H9 (cell line): Measurements from ENCODE around the gene DMXL1. TPM values are rescaled to one million over a fixed set of nuclear protein-coding genes. Genes with fewer than 3 reads are reported as not detected.

Experiments used
- DNase-seq: peaks from one replicate; pipeline ENCODE4 v3.0.0-alpha.2; 2017
- H2AFZ ChIP-seq: one replicate; pipeline ENCODE4 v1.6.1; 2013; ENCODE audit warnings: mild to moderate bottlenecking, low read length, control low read depth, moderate library complexity
- H2AK5ac ChIP-seq: 2 replicates; pipeline ENCODE4 v1.6.1; 2013; ENCODE audit warnings: low read length, control low read depth, mixed read lengths; ENCODE audit not compliant: insufficient read length
- H2BK120ac ChIP-seq: one replicate; pipeline ENCODE4 v1.6.1; 2013; ENCODE audit warnings: low read depth, mild to moderate bottlenecking, low read length, control low read depth, inconsistent platforms; ENCODE audit not compliant: poor library complexity, severe bottlenecking
- H2BK12ac ChIP-seq: 2 replicates; pipeline ENCODE4 v1.6.1; 2013; ENCODE audit warnings: low read length, control low read depth, mixed read lengths, low read depth; ENCODE audit not compliant: insufficient read length
- H2BK15ac ChIP-seq: 2 replicates; pipeline ENCODE4 v1.6.1; 2013; ENCODE audit warnings: low read depth, low read length, control low read depth
- H2BK20ac ChIP-seq: one replicate; pipeline ENCODE4 v1.6.1; 2013; ENCODE audit warnings: low read depth, mild to moderate bottlenecking, low read length, control low read depth, inconsistent platforms; ENCODE audit not compliant: poor library complexity, severe bottlenecking
- H2BK5ac ChIP-seq: 2 replicates; pipeline ENCODE4 v1.6.1; 2013; ENCODE audit warnings: low read length, control low read depth, mixed read lengths; ENCODE audit not compliant: insufficient read length
- H3K14ac ChIP-seq: 2 replicates; pipeline ENCODE4 v1.6.1; 2013; ENCODE audit warnings: low read length, control low read depth; ENCODE audit not compliant: insufficient read depth
- H3K18ac ChIP-seq: 2 replicates; pipeline ENCODE4 v1.6.1; 2013; ENCODE audit warnings: low read depth, mild to moderate bottlenecking, mixed read lengths, low read length, control low read depth; ENCODE audit not compliant: insufficient read length
- H3K23ac ChIP-seq: 2 replicates; pipeline ENCODE4 v1.6.1; 2013; ENCODE audit warnings: low read length, control low read depth, mixed read lengths, low read depth; ENCODE audit not compliant: insufficient read length
- H3K23me2 ChIP-seq: 2 replicates; pipeline ENCODE4 v1.6.1; 2013; ENCODE audit warnings: low read depth, mild to moderate bottlenecking, mixed read lengths, low read length, control low read depth; ENCODE audit not compliant: insufficient read length, poor library complexity, severe bottlenecking
- H3K27ac ChIP-seq: 2 replicates; pipeline ENCODE4 v1.5.1; 2013; ENCODE audit warnings: low read length, control low read depth, mixed read lengths, low read depth; ENCODE audit not compliant: insufficient read length
- H3K27me3 ChIP-seq: 2 replicates; pipeline ENCODE4 v1.6.1; 2013; ENCODE audit warnings: low read length, control low read depth, inconsistent platforms; ENCODE audit not compliant: insufficient read depth
- H3K4ac ChIP-seq: 2 replicates; pipeline ENCODE4 v1.6.1; 2013; ENCODE audit warnings: low read depth, mild to moderate bottlenecking, control low read depth, inconsistent platforms, low read length, moderate library complexity
- H3K4me1 ChIP-seq: 2 replicates; pipeline ENCODE4 v1.6.1; 2013; ENCODE audit warnings: low read length, control low read depth, inconsistent platforms; ENCODE audit not compliant: insufficient read depth
- H3K4me2 ChIP-seq: 2 replicates; pipeline ENCODE4 v1.6.1; 2013; ENCODE audit warnings: low read length, control low read depth, mixed read lengths; ENCODE audit not compliant: insufficient read length, insufficient read depth
- H3K56ac ChIP-seq: 2 replicates; pipeline ENCODE4 v1.6.1; 2013; ENCODE audit warnings: low read depth, mild to moderate bottlenecking, mixed read lengths, low read length, control low read depth; ENCODE audit not compliant: insufficient read length
- H3K79me1 ChIP-seq: 2 replicates; pipeline ENCODE4 v1.6.1; 2013; ENCODE audit warnings: low read depth, mild to moderate bottlenecking, moderate library complexity, low read length, control low read depth, inconsistent platforms; ENCODE audit not compliant: insufficient read depth, poor library complexity, severe bottlenecking
- H3K79me2 ChIP-seq: 2 replicates; pipeline ENCODE4 v1.6.1; 2013; ENCODE audit warnings: low read length, control low read depth, inconsistent platforms; ENCODE audit not compliant: insufficient read depth
- H3K9ac ChIP-seq: 2 replicates; pipeline ENCODE4 v1.6.1; 2013; ENCODE audit warnings: low read length, control low read depth, mixed read lengths; ENCODE audit not compliant: insufficient read length; ENCODE audit errors: extremely low read depth
- H3K9me3 ChIP-seq: one replicate; pipeline ENCODE4 v1.6.1; 2013; ENCODE audit warnings: low read depth, low read length, inconsistent platforms; ENCODE audit not compliant: control insufficient read depth
- H3T11ph ChIP-seq: one replicate; pipeline ENCODE4 v1.6.1; 2013; ENCODE audit warnings: mild to moderate bottlenecking, low read length, control low read depth, inconsistent platforms
- H4K20me1 ChIP-seq: one replicate; pipeline ENCODE4 v1.6.1; 2013; ENCODE audit not compliant: control insufficient read depth, insufficient read length, insufficient read depth
- H4K5ac ChIP-seq: 2 replicates; pipeline ENCODE4 v1.6.1; 2013; ENCODE audit warnings: low read depth, mild to moderate bottlenecking, mixed read lengths, low read length, control low read depth; ENCODE audit not compliant: insufficient read length
- H4K8ac ChIP-seq: replicated peaks from 2 replicates; pipeline ENCODE4 v1.6.1; 2013; ENCODE audit warnings: low read length, control low read depth, mixed read lengths, low read depth; ENCODE audit not compliant: insufficient read length
- H4K91ac ChIP-seq: 2 replicates; pipeline ENCODE4 v1.6.1; 2013; ENCODE audit warnings: low read depth, mild to moderate bottlenecking, moderate library complexity, mixed read lengths, low read length, control low read depth; ENCODE audit not compliant: insufficient read length
- H3K27ac Mint-ChIP-seq, 3 experiments: 2 replicates in 2 of 3; 3 replicates in 1 of 3; pipeline ENCODE4 v1.8.0; 2020 to 2021; ENCODE audit warnings: mixed read lengths in 3 of 3, mild to moderate bottlenecking in 1 of 3, moderate library complexity in 1 of 3
- H3K27me3 Mint-ChIP-seq: 2 replicates; pipeline ENCODE4 v1.8.0; 2021; ENCODE audit warnings: low read depth, mild to moderate bottlenecking, moderate library complexity, mixed read lengths
- H3K36me3 Mint-ChIP-seq, 3 experiments: 2 replicates in 2 of 3; 3 replicates in 1 of 3; pipeline ENCODE4 v1.8.0; 2020 to 2021; ENCODE audit warnings: low read depth in 3 of 3, mixed read lengths in 3 of 3; ENCODE audit not compliant: insufficient read depth in 1 of 3
- H3K4me1 Mint-ChIP-seq, 2 experiments: 2 replicates each; pipeline ENCODE4 v1.8.0; 2020; ENCODE audit warnings: mixed read lengths in 2 of 2
- H3K4me3 Mint-ChIP-seq, 2 experiments: 2 replicates in 1 of 2; 3 replicates in 1 of 2; pipeline ENCODE4 v1.8.0; 2020 to 2021; ENCODE audit warnings: mild to moderate bottlenecking in 2 of 2, mixed read lengths in 2 of 2, moderate library complexity in 1 of 2
- H3K9me3 Mint-ChIP-seq, 2 experiments: 2 replicates in 1 of 2; 3 replicates in 1 of 2; pipeline ENCODE4 v1.8.0; 2020; ENCODE audit warnings: mild to moderate bottlenecking in 2 of 2, mixed read lengths in 2 of 2, moderate library complexity in 1 of 2
- WGBS: extraction: QIAGEN DNeasy Blood & Tissue Kit; methylation state at CpG from one replicate; pipeline ENCODE4 v1.1.7; 2013; ENCODE audit warnings: missing lambda C conversion rate, low lambda C conversion rate, mixed read lengths; ENCODE audit not compliant: insufficient read length; ENCODE audit errors: extremely low coverage; 5-methylcytosine and 5-hydroxymethylcytosine counted together
- total RNA-seq: library from RNA; stranded (reverse); gene quantifications from 2 replicates; pipeline ENCODE4 v1.2.1, GENCODE V29; 2021
- TF ChIP-seq, protein P1 (sequence below): fragments of 200-600 bp; sonication (generic); conservative IDR thresholded peaks from 3 replicates; pipeline ENCODE4 v1.8.0; 2021; ENCODE audit warnings: antibody characterized with exemption, mild to moderate bottlenecking

Gene DMXL1
- total RNA-seq, 1 experiment from 2014 or later: 63.5 TPM

DNA sequence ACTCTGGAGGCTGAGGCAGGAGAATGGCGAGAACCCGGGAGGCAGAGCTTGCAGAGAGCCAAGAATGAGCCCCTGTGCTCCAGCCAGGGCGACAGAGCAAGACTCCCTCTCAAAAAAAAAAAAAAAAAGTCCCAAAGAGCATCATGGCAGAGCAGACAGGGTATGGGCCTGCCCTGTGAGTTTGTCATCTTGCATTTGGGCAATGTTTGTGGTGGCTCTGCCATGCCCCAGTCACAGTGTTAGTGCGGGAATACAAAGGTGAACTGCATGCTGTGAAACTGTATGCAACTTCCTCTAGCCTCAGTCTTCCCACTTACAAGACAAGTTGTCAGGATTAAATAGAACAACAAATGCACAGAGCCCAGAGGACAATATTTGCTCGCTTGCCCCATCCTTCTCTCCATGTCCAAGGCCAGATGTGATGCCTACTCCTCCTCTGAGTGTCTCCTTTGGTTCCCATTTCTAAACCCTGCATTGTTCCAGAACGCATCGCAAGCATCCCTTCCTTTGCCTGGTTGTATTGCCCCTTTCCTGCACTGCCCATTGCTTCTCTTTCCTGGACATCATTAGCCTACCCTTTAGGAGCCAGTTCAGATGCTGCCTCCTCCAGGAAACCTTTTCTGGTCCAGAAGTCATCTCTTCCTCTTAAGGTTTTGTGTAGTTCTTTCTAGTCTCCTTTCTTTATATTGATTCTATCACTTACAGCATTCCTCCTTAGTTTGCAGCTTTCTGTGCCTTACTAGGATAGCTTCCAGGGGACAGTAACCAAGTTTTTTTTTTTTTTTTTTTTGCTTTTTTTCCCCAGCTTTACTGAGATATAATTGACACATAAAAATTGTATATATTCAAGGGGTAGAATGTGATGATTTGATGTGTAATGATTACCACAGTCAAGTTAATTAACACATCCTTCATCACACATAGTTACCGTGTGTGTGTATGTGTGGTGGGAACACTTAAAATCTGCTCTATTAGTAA is 215.9 kb downstream of the DMXL1 start:
- no peaks in the 10 kb centered on the region; a peak in 1 of 7 replicates for H3K36me3 Mint-ChIP-seq
- no peaks in the 10 kb centered on the region for H3K27me3 Mint-ChIP-seq
- no peaks in the 10 kb centered on the region for H3K9me3 Mint-ChIP-seq
- H2BK20ac ChIP-seq: no peak overlapping the region
- TF ChIP-seq, protein P1, sequence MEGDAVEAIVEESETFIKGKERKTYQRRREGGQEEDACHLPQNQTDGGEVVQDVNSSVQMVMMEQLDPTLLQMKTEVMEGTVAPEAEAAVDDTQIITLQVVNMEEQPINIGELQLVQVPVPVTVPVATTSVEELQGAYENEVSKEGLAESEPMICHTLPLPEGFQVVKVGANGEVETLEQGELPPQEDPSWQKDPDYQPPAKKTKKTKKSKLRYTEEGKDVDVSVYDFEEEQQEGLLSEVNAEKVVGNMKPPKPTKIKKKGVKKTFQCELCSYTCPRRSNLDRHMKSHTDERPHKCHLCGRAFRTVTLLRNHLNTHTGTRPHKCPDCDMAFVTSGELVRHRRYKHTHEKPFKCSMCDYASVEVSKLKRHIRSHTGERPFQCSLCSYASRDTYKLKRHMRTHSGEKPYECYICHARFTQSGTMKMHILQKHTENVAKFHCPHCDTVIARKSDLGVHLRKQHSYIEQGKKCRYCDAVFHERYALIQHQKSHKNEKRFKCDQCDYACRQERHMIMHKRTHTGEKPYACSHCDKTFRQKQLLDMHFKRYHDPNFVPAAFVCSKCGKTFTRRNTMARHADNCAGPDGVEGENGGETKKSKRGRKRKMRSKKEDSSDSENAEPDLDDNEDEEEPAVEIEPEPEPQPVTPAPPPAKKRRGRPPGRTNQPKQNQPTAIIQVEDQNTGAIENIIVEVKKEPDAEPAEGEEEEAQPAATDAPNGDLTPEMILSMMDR: no peak
- no peaks in the 10 kb centered on the region for H3K9me3 ChIP-seq
- H2AK5ac ChIP-seq: no peak overlapping the region
- no peak overlapping the region for H3K18ac ChIP-seq
- H4K91ac ChIP-seq: no peak overlapping the region
- no peak overlapping the region for H2BK5ac ChIP-seq
- H3K27ac Mint-ChIP-seq: peak overlapping the region in 1 of 3 experiments; percentile 3; a peak in 1 of 7 replicates
- H3K79me2 ChIP-seq: no peaks in the 10 kb centered on the region; the same call in 1 of the 2 replicates
- no CpG with 5 or more reads among the region's 8 CpGs for WGBS
- no peak overlapping the region for H3K27ac ChIP-seq
- H3K9ac ChIP-seq: no peak overlapping the region
- H2AFZ ChIP-seq: no peak overlapping the region
- DNase-seq: no peak
- H2BK12ac ChIP-seq: no peak overlapping the region
- no peaks in the 10 kb centered on the region for H4K20me1 ChIP-seq
- no peak overlapping the region for H4K5ac ChIP-seq
- H3K79me1 ChIP-seq: no peaks in the 10 kb centered on the region
- no peak overlapping the region for H3K14ac ChIP-seq
- H3K23ac ChIP-seq: no peak overlapping the region
- H2BK120ac ChIP-seq: no peak overlapping the region
- no peak overlapping the region for H3K56ac ChIP-seq
- no peak overlapping the region for H3T11ph ChIP-seq
- no peak overlapping the region for H3K4ac ChIP-seq
- peaks cover 21 to 24% of the 10 kb centered on the region in 2 experiments for H3K4me1 Mint-ChIP-seq
- no peak overlapping the region for H3K4me2 ChIP-seq
- no peaks in the 10 kb centered on the region for H3K27me3 ChIP-seq
- H3K23me2 ChIP-seq: no peaks in the 10 kb centered on the region
- no peak overlapping the region for H3K4me3 Mint-ChIP-seq
- no peak overlapping the region for H2BK15ac ChIP-seq
- H4K8ac ChIP-seq: no peak overlapping the region
- H3K4me1 ChIP-seq: peaks cover 11% of the 10 kb centered on the region
